Activated CD4-positive, alpha-beta memory T cell treated with anti-CD3 and anti-CD28 coated beads for 36 hours (primary cell): ENCODE data around the gene KHSRP. TPM values are rescaled to one million over a fixed set of nuclear protein-coding genes. Genes with fewer than 3 reads are reported as not detected.

Experiments used
- CTCF ChIA-PET: fragments of 350-600 bp; sonication (Branson Sonifier 250); formaldehyde crosslinking; loops from one replicate; lab custom pipeline; 2021; ENCODE audit warnings: antibody characterized with exemption, inconsistent platforms; lab: Charles Lee
- POLR2A ChIA-PET: fragments of 350-600 bp; sonication (Branson Sonifier 250); formaldehyde crosslinking; loops from one replicate; lab custom pipeline; 2021; ENCODE audit warnings: antibody characterized with exemption; lab: Charles Lee
- DNase-seq: peaks from one replicate; pipeline ENCODE4 v3.0.0-alpha.2; 2020
- H3K27ac Mint-ChIP-seq: one replicate; pipeline ENCODE4 v1.8.0; 2021; ENCODE audit warnings: mixed read lengths
- H3K27me3 Mint-ChIP-seq: one replicate; pipeline ENCODE4 v1.8.0; 2021; ENCODE audit warnings: mixed read lengths
- H3K36me3 Mint-ChIP-seq: one replicate; pipeline ENCODE4 v1.8.0; 2021; ENCODE audit warnings: mixed read lengths
- H3K4me1 Mint-ChIP-seq: one replicate; pipeline ENCODE4 v1.8.0; 2021; ENCODE audit warnings: low read depth, mixed read lengths
- H3K4me3 Mint-ChIP-seq: one replicate; pipeline ENCODE4 v1.8.0; 2021; ENCODE audit warnings: mild to moderate bottlenecking, mixed read lengths
- H3K9me3 Mint-ChIP-seq: one replicate; pipeline ENCODE4 v1.8.0; 2021; ENCODE audit warnings: mixed read lengths
- intact Hi-C: fragments of 100-400 bp; cut with micrococcal nuclease; formaldehyde crosslinking; loops from one replicate; pipeline ENCODE4 v1.15.1; 2023
- total RNA-seq, 2 experiments: library from RNA; stranded (reverse); gene quantifications; one replicate each; pipeline ENCODE4 v1.2.3, GENCODE V29; 2021

Gene KHSRP
- total RNA-seq, 2 experiments from 2014 or later = 296 to 305 TPM

- no peak for DNase-seq
- intact Hi-C loops = no loop called here
- peaks cover 20% of the 10 kb centered on the region for H3K4me1 Mint-ChIP-seq
- no peak overlapping the region for H3K27ac Mint-ChIP-seq
- ChIA-PET POLR2A (no interaction called here), CTCF (no interaction called here)
- H3K4me3 Mint-ChIP-seq = no peak overlapping the region
- H3K27me3 Mint-ChIP-seq = no peaks in the 10 kb centered on the region
- peaks cover 9% of the 10 kb centered on the region for H3K36me3 Mint-ChIP-seq
- no peaks in the 10 kb centered on the region for H3K9me3 Mint-ChIP-seq
Measured at GRCh38 chr19:6396305-6396704, 28.3 kb downstream of the KHSRP start.

DNA sequence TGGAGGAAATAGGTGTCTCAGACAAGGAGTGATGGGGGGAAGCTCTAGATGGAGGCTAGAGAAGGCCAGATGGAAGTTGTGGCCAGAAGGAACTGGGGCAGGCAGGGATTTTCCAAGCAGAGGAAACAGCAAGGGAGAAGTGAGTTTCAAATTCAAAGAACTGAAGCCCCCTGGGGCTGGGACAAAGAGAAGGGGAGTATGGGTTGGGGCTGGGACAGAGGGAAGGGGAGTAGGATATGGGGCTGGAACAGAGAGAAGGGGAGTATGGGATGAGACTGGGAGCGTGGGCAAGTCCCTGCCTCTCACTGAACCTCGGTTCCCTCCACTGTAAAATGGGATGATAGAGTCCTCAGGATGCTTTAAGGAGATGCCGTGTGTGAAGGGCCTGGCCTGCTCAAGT, 29.8 kb downstream of the KHSRP start:
- no peak for DNase-seq
- peaks cover 15% of the 10 kb centered on the region for H3K36me3 Mint-ChIP-seq
- ChIA-PET POLR2A (no interaction called here), CTCF (no interaction called here)
- H3K4me3 Mint-ChIP-seq = peak overlapping the region; percentile 25
- intact Hi-C loops = no loop called here
- H3K4me1 Mint-ChIP-seq = peaks cover 24% of the 10 kb centered on the region
- H3K9me3 Mint-ChIP-seq = no peaks in the 10 kb centered on the region
- H3K27ac Mint-ChIP-seq = peak overlapping the region; percentile 15
- no peaks in the 10 kb centered on the region for H3K27me3 Mint-ChIP-seq

DNA sequence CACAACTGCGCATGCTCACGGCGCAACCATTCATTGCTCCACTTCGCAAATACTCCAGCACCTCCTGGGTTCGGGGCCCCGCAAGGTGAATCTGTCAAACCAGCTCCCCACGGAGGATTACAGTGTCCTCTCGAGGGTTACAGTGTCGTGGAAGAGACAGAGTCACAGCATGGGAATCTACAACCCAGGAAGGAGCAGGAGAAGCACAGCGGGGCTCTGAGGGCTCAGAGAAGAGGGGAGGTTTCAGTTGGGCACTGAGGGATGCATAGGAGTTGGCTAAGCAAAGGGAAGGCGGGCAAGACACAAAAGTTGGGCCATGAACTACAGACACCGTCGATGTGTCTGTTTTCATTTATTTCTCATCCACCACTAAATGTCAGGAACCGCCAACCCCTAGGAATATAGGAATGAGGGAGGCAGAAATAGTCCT, 30.6 kb downstream of the KHSRP start:
- ChIA-PET POLR2A (interaction anchor here (1.0 to 1.5 kb wide), 4 partner anchors 17 to 87 kb away, joined by 3 to 6 read pairs (median 3); partner anchors contain the start of gene DENND1C), CTCF (interaction anchor here (0.8 kb wide), 1 partner anchor 31 kb away, joined by 3 read pairs; the partner anchor contains the start of gene KHSRP)
- peaks cover 24% of the 10 kb centered on the region for H3K4me1 Mint-ChIP-seq
- DNase-seq = no peak
- peak overlapping the region; percentile 93 for H3K27ac Mint-ChIP-seq
- H3K27me3 Mint-ChIP-seq = no peaks in the 10 kb centered on the region
- H3K36me3 Mint-ChIP-seq = peaks cover 17% of the 10 kb centered on the region
- peak overlapping the region; percentile 94 for H3K4me3 Mint-ChIP-seq
- H3K9me3 Mint-ChIP-seq = no peaks in the 10 kb centered on the region
- intact Hi-C loops = loop anchor here (1.0 to 2.0 kb wide), 4 partner anchors 21 to 67 kb away; partner anchors contain the start of gene CLPP

- Mint-ChIP-seq H3K4me1 (peaks cover 24% of the 10 kb centered on the region), H3K27me3 (no peaks in the 10 kb centered on the region), H3K9me3 (no peaks in the 10 kb centered on the region), H3K4me3 (peak within 1 kb of the TSS; percentile 94), H3K27ac (peak within 1 kb of the TSS; percentile 93), H3K36me3 (peaks cover 21% of the 10 kb centered on the region)
- DNase-seq = peak; percentile 94
- ChIA-PET POLR2A (interaction anchor here (0.6 to 1.5 kb wide), 6 partner anchors 18 to 88 kb away, joined by 3 to 6 read pairs (median 3); partner anchors contain the start of genes ALKBH7, DENND1C and KHSRP), CTCF (interaction anchor here (0.8 kb wide), 1 partner anchor 31 kb away, joined by 3 read pairs; the partner anchor contains the start of gene KHSRP)
- intact Hi-C loops = loop anchor here (1.0 to 2.0 kb wide), 4 partner anchors 20 to 67 kb away; partner anchors contain the start of gene CLPP
Measured at GRCh38 chr19:6393074-6393982, 31.3 kb downstream of the KHSRP start, which contains the start of gene GTF2F1. GTF2F1 (minus strand) TSS chr19:6393164; CDS start chr19:6392995, 169 bp downstream.

GRCh38 chr19:6392221-6393073, 32.2 kb downstream of the KHSRP start:
- POLR2A ChIA-PET = interaction anchor here (0.6 to 1.5 kb wide), 4 partner anchors 20 to 89 kb away, joined by 3 to 6 read pairs (median 4); partner anchors contain the start of genes ALKBH7, DENND1C and KHSRP

GRCh38 chr19:6387372-6387771, 37.2 kb downstream of the KHSRP start:
- no peaks in the 10 kb centered on the region for H3K9me3 Mint-ChIP-seq
- ChIA-PET POLR2A (no interaction called here), CTCF (no interaction called here)
- no peak for DNase-seq
- intact Hi-C loops = no loop called here
- H3K27ac Mint-ChIP-seq = no peak overlapping the region
- H3K4me1 Mint-ChIP-seq = peaks cover 13% of the 10 kb centered on the region
- H3K27me3 Mint-ChIP-seq = no peaks in the 10 kb centered on the region
- peaks cover 52% of the 10 kb centered on the region for H3K36me3 Mint-ChIP-seq
- H3K4me3 Mint-ChIP-seq = no peak overlapping the region

More at GRCh38 chr19:6392221-6393073, 32.2 kb downstream of the KHSRP start:
- Mint-ChIP-seq H3K27me3 (no peaks in the 10 kb centered on the region), H3K4me1 (peaks cover 24% of the 10 kb centered on the region), H3K27ac (peak overlapping the region; percentile 93), H3K36me3 (peaks cover 28% of the 10 kb centered on the region), H3K4me3 (peak overlapping the region; percentile 94), H3K9me3 (no peaks in the 10 kb centered on the region)
- CTCF ChIA-PET = no interaction called here
- intact Hi-C loops = loop anchor here (1.0 to 2.0 kb wide), 4 partner anchors 19 to 68 kb away; partner anchors contain the start of gene CLPP
- no peak for DNase-seq

DNA sequence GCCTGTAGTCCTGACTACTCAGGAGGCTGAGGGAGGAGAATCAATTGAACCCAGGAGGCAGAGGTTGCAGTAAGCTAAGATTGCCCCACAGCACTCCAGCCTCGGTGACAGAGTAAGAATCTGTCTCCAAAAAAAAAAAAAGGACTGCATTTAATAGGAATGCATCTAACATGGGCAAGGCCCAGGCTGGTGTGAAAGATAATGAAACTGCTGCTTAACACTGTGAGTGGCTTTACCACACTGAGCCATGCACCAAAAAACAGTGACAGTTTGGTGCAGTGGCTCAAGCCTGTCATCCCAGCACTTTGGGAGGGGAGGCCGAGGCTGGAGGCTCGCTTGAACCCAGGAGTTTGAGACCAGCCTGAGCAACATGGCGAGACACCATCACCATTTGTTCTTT, 40.2 kb downstream of the KHSRP start:
- Mint-ChIP-seq H3K4me3 (no peak overlapping the region), H3K9me3 (no peaks in the 10 kb centered on the region), H3K27me3 (no peaks in the 10 kb centered on the region), H3K36me3 (peaks cover 57% of the 10 kb centered on the region), H3K4me1 (no peaks in the 10 kb centered on the region), H3K27ac (no peak overlapping the region)
- POLR2A ChIA-PET = no interaction called here
- no peak for DNase-seq
- CTCF ChIA-PET = no interaction called here
- intact Hi-C loops = no loop called here

- H3K27ac Mint-ChIP-seq = no peak overlapping the region
- H3K9me3 Mint-ChIP-seq = no peaks in the 10 kb centered on the region
- POLR2A ChIA-PET = no interaction called here
Measured at GRCh38 chr19:6383188-6383587, 41.4 kb downstream of the KHSRP start.

GRCh38 chr19:6381030-6381750, 43.4 kb downstream of the KHSRP start:
- H3K9me3 Mint-ChIP-seq = no peaks in the 10 kb centered on the region
- CTCF ChIA-PET = no interaction called here
- H3K36me3 Mint-ChIP-seq = peaks cover 39% of the 10 kb centered on the region

More at GRCh38 chr19:6383188-6383587, 41.4 kb downstream of the KHSRP start:
- H3K4me1 Mint-ChIP-seq = no peaks in the 10 kb centered on the region
- H3K4me3 Mint-ChIP-seq = no peak overlapping the region
- DNase-seq = no peak
- H3K36me3 Mint-ChIP-seq = peaks cover 52% of the 10 kb centered on the region
- intact Hi-C loops = no loop called here
- H3K27me3 Mint-ChIP-seq = no peaks in the 10 kb centered on the region
- CTCF ChIA-PET = interaction anchor here (0.6 kb wide), 1 partner anchor 153 kb away, joined by 3 read pairs; no protein-coding TSS in a partner anchor

DNA sequence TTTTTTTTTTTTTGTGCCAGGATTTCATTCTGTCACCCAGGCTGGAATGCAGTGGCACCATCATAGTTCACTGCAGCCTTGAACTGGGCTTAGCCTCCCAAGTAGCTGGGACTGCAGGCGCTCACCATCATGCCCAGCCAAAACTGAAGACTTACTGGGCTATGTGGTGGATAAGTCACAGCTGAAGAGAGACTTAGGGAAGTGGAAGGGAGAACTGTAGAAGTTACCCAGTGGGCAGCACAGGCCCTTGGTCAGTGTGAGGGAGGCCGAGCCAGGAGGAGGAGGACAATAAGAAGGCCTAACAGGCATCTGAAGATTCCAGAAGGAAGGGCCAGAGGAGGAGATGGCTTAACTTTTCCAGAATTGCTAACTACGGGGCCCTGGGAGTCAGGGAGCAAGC, 44.9 kb downstream of the KHSRP start:
- Mint-ChIP-seq H3K9me3 (no peaks in the 10 kb centered on the region), H3K36me3 (peaks cover 31% of the 10 kb centered on the region), H3K27ac (no peak overlapping the region), H3K4me3 (no peak overlapping the region), H3K27me3 (no peaks in the 10 kb centered on the region), H3K4me1 (no peaks in the 10 kb centered on the region)
- POLR2A ChIA-PET = no interaction called here
- no peak for DNase-seq
- intact Hi-C loops = loop anchor here (10.0 kb wide), 1 partner anchor 355 kb away; the partner anchor contains the start of genes GPR108 and TRIP10
- CTCF ChIA-PET = no interaction called here

More at GRCh38 chr19:6381030-6381750, 43.4 kb downstream of the KHSRP start:
- Mint-ChIP-seq H3K27ac (no peak overlapping the region), H3K4me1 (no peaks in the 10 kb centered on the region), H3K4me3 (no peak overlapping the region), H3K27me3 (no peaks in the 10 kb centered on the region)
- intact Hi-C loops = no loop called here
- POLR2A ChIA-PET = no interaction called here
- no peak for DNase-seq

- Mint-ChIP-seq H3K9me3 (no peaks in the 10 kb centered on the region), H3K4me1 (peaks cover 4% of the 10 kb centered on the region), H3K36me3 (peaks cover 27% of the 10 kb centered on the region), H3K4me3 (no peak overlapping the region), H3K27ac (no peak overlapping the region), H3K27me3 (no peaks in the 10 kb centered on the region)
- no peak for DNase-seq
- intact Hi-C loops = loop anchor here (10.0 kb wide), 1 partner anchor 356 kb away; the partner anchor contains the start of genes GPR108 and TRIP10
- POLR2A ChIA-PET = no interaction called here
- CTCF ChIA-PET = no interaction called here
Measured at GRCh38 chr19:6378486-6378885, 46.1 kb downstream of the KHSRP start.
